ENCODE data around the gene PKN2.
"Not testable (repeated sequence)": the region's sequence is repeated elsewhere in the genome, so short reads cannot be mapped to it uniquely, and the experiment has no call there.

Gene PKN2

GRCh38 chr1:88873737-88874349, 189.8 kb downstream of the PKN2 start:
- no peak overlapping the region for H3K4me3 ChIP-seq (ENCODE audit: low read depth, low read length)
- DNase-seq (ENCODE audit: low read depth): no peak
- no peak for TF ChIP-seq CTCF (IDR thresholded peaks at IDR 0.05; ENCODE audit: low read depth, low read length, missing control alignments)

- DNase-seq (ENCODE audit: low read depth): no peak
- H3K4me3 ChIP-seq (ENCODE audit: low read depth, low read length): no peak overlapping the region
- no peak for TF ChIP-seq CTCF (IDR thresholded peaks at IDR 0.05; ENCODE audit: low read depth, low read length, missing control alignments)
Observed at GRCh38 chr1:88875595-88875994, 191.5 kb downstream of the PKN2 start.

GRCh38 chr1:88876573-88877365, 192.7 kb downstream of the PKN2 start:
- TF ChIP-seq CTCF (IDR thresholded peaks at IDR 0.05; ENCODE audit: low read depth, low read length, missing control alignments): no peak
- DNase-seq (ENCODE audit: low read depth): no peak
- H3K4me3 ChIP-seq (ENCODE audit: low read depth, low read length): no peak overlapping the region

- peak; percentile 20 for TF ChIP-seq CTCF (IDR thresholded peaks at IDR 0.05; ENCODE audit: low read depth, low read length, missing control alignments)
Observed at GRCh38 chr1:88877382-88877825, 193.3 kb downstream of the PKN2 start.

GRCh38 chr1:88877911-88878310, 193.8 kb downstream of the PKN2 start:
- no peak for DNase-seq (ENCODE audit: low read depth)
- no peak overlapping the region for H3K4me3 ChIP-seq (ENCODE audit: low read depth, low read length)
- TF ChIP-seq CTCF (IDR thresholded peaks at IDR 0.05; ENCODE audit: low read depth, low read length, missing control alignments): no peak

More at GRCh38 chr1:88877382-88877825, 193.3 kb downstream of the PKN2 start:
- no peak overlapping the region for H3K4me3 ChIP-seq (ENCODE audit: low read depth, low read length)
- DNase-seq (ENCODE audit: low read depth): no peak

- no peak for DNase-seq (ENCODE audit: low read depth)
- no peak overlapping the region for H3K4me3 ChIP-seq (ENCODE audit: low read depth, low read length)
- no peak for TF ChIP-seq CTCF (IDR thresholded peaks at IDR 0.05; ENCODE audit: low read depth, low read length, missing control alignments)
Observed at GRCh38 chr1:88878731-88879130, 194.7 kb downstream of the PKN2 start.

GRCh38 chr1:88880717-88881116, 196.6 kb downstream of the PKN2 start:
- not testable (repeated sequence) for H3K4me3 ChIP-seq (ENCODE audit: low read depth, low read length); DNase-seq (ENCODE audit: low read depth)
